ENCODE data around the gene CCDC18. TPM values are rescaled to one million over a fixed set of nuclear protein-coding genes. Genes with fewer than 3 reads are reported as not detected.

Gene CCDC18
- total RNA-seq, 2 experiments from 2014 or later = 21.8 to 24.6 TPM

DNA sequence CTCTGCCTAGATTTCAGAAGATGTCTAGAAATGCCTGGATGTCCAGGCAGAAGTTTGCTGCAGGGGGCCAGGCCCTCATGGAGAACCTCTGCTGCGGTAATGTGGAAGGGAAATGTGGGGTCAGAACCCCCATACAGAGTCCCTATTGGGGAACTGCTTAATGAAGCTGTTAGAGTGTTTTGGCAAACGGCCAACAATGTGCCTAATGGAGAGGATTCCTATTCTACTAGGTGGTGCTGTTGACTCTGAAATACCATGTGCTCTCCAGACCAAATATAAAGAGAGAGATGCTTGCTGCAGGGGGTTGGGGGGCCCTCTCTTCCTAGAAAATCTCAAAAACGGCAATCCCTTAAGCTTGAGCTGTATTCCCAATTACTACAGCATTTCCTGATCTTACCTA, 108.0 kb downstream of the CCDC18 start:
- DNase-seq = no peak
- H3K27ac Mint-ChIP-seq = no peak overlapping the region
- H3K36me3 Mint-ChIP-seq (ENCODE audit: low read depth) = peaks cover 44% of the 10 kb centered on the region
- ChIA-PET POLR2A (interaction anchor here (0.6 kb wide), 1 partner anchor 473 kb away, joined by 3 read pairs; no protein-coding TSS in a partner anchor), CTCF (interaction anchor here (2.8 kb wide), 1 partner anchor 16 kb away, joined by 20 read pairs; no protein-coding TSS in a partner anchor)
- TF ChIP-seq, protein P1, sequence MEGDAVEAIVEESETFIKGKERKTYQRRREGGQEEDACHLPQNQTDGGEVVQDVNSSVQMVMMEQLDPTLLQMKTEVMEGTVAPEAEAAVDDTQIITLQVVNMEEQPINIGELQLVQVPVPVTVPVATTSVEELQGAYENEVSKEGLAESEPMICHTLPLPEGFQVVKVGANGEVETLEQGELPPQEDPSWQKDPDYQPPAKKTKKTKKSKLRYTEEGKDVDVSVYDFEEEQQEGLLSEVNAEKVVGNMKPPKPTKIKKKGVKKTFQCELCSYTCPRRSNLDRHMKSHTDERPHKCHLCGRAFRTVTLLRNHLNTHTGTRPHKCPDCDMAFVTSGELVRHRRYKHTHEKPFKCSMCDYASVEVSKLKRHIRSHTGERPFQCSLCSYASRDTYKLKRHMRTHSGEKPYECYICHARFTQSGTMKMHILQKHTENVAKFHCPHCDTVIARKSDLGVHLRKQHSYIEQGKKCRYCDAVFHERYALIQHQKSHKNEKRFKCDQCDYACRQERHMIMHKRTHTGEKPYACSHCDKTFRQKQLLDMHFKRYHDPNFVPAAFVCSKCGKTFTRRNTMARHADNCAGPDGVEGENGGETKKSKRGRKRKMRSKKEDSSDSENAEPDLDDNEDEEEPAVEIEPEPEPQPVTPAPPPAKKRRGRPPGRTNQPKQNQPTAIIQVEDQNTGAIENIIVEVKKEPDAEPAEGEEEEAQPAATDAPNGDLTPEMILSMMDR (IDR thresholded peaks at IDR 0.05) = no peak
- H3K27me3 Mint-ChIP-seq = no peaks in the 10 kb centered on the region
- H3K9me3 Mint-ChIP-seq = no peaks in the 10 kb centered on the region
- intact Hi-C loops (cut with micrococcal nuclease) = no loop called here
- no peak for ATAC-seq
- H3K4me3 Mint-ChIP-seq = no peak overlapping the region
- no peaks in the 10 kb centered on the region for H3K4me1 Mint-ChIP-seq (ENCODE audit: low read depth)

DNA sequence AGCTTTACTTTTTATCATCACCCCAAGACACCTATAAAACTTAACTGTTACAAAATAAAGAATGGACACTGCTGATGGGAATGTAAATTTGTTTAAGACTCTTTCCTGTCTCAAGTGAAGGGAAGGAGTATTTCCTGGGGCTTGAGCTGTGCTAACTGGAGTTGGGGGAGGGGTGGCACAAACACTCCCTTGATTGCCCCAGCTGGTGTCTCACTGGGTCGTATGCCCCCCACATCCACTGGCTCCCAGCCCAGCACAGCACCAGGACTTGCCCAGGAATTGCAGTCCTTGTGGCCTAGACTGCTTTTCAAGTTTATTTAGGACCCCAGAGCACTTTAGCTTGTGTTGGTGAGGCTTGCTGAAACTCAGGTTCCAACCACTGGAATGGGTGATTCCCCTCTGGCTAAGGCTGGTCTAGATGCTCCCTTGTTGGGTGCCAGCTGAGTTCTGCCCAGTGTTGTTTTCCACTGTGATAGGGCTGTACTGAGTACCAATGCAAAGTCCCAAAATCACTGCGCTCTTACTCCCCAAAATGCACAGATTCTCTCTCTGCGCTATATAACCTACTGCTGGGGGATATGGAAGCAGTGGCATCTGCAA, 116.1 kb downstream of the CCDC18 start:
- ChIA-PET POLR2A (no interaction called here), CTCF (interaction anchor here (4.7 kb wide), 1 partner anchor 8 kb away, joined by 27 read pairs; no protein-coding TSS in a partner anchor)
- DNase-seq (no peak), ATAC-seq (no peak)
- intact Hi-C loops (cut with micrococcal nuclease) = no loop called here
- no peak overlapping the region for H3K4me3 Mint-ChIP-seq
- TF ChIP-seq, protein P1 (IDR thresholded peaks at IDR 0.05) = no peak
- H3K4me1 Mint-ChIP-seq (ENCODE audit: low read depth) = no peaks in the 10 kb centered on the region
- H3K9me3 Mint-ChIP-seq = no peaks in the 10 kb centered on the region
- peaks cover 11% of the 10 kb centered on the region for H3K36me3 Mint-ChIP-seq (ENCODE audit: low read depth)
- no peak overlapping the region for H3K27ac Mint-ChIP-seq
- H3K27me3 Mint-ChIP-seq = no peaks in the 10 kb centered on the region

GRCh38 chr1:93301131-93301530, 120.6 kb downstream of the CCDC18 start:
- Mint-ChIP-seq H3K9me3 (no peaks in the 10 kb centered on the region), H3K36me3 (ENCODE audit: low read depth) (no peaks in the 10 kb centered on the region), H3K27me3 (no peaks in the 10 kb centered on the region), H3K27ac (no peak overlapping the region), H3K4me1 (ENCODE audit: low read depth) (no peaks in the 10 kb centered on the region), H3K4me3 (no peak overlapping the region)
- TF ChIP-seq, protein P1 (IDR thresholded peaks at IDR 0.05) = no peak
- ChIA-PET CTCF (interaction anchor here (1.1 kb wide), 2 partner anchors 22 to 543 kb away, joined by 3 to 4 read pairs; no protein-coding TSS in a partner anchor), POLR2A (no interaction called here)
- intact Hi-C loops (cut with micrococcal nuclease) = loop anchor here (10.0 kb wide), 1 partner anchor 544 kb away; no protein-coding TSS in a partner anchor
- DNase-seq = no peak
- no peak for ATAC-seq

DNA sequence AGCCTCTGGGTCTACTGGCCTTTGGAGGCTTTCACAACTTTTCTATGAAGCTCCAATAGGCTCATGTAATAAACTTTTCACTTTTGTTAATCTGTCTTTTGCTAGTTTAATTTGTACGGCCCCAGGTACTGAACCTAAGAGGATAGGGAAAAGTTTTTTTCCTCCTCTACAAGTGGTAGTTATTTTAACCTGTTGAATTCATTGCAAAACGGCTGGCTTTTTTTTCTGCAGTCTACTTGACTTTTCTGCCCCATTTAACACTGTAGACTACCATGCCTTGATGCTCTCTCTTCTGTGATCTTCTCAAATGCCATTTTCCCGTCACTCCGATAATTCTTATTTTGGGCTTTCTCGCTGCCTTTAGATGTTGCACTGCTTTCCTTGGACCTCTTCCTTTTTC, 121.6 kb downstream of the CCDC18 start:
- Mint-ChIP-seq H3K4me1 (ENCODE audit: low read depth) (no peaks in the 10 kb centered on the region), H3K27ac (no peak overlapping the region), H3K36me3 (ENCODE audit: low read depth) (no peaks in the 10 kb centered on the region), H3K27me3 (no peaks in the 10 kb centered on the region), H3K4me3 (no peak overlapping the region), H3K9me3 (no peaks in the 10 kb centered on the region)
- ChIA-PET POLR2A (interaction anchor here (0.6 kb wide), 1 partner anchor 277 kb away, joined by 3 read pairs; no protein-coding TSS in a partner anchor), CTCF (interaction anchor here (1.1 to 1.4 kb wide), 2 partner anchors 10 to 542 kb away, joined by 3 to 4 read pairs; no protein-coding TSS in a partner anchor)
- DNase-seq (no peak), ATAC-seq (no peak)
- TF ChIP-seq, protein P1 (IDR thresholded peaks at IDR 0.05) = no peak
- intact Hi-C loops (cut with micrococcal nuclease) = loop anchor here (10.0 kb wide), 1 partner anchor 543 kb away; no protein-coding TSS in a partner anchor

DNA sequence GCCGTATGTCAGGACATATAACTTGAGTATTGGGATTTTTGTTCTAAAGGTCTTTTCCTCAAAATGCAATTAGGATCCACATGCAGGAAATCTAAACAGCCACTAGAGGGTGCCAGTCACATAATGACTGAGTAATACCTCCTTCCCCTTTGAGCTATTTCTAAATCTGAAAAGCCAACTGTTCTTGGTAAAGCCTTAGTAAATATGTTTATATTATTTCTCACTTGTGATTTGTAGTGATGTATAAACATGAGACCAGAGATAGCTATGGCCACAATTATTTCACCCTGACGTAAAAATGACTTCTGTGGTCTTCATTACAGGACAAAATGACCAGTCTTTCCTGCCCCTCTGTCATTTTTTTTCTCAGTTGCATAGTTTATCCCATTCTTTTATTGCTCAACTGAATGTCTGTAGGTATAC, 124.2 kb downstream of the CCDC18 start:
- no peak overlapping the region for H3K27ac Mint-ChIP-seq
- ChIA-PET POLR2A (interaction anchor here (0.6 to 1.0 kb wide), 2 partner anchors 40 to 421 kb away, joined by 3 to 4 read pairs; no protein-coding TSS in a partner anchor), CTCF (interaction anchor here (0.6 to 2.4 kb wide), 71 partner anchors 9 to 558 kb away, joined by 3 to 27 read pairs (median 5); partner anchors contain the start of genes DR1 and FNBP1L)
- no peak overlapping the region for H3K4me3 Mint-ChIP-seq
- peak; percentile 61 for DNase-seq
- H3K9me3 Mint-ChIP-seq = no peaks in the 10 kb centered on the region
- ATAC-seq = peak; percentile 53
- H3K27me3 Mint-ChIP-seq = no peaks in the 10 kb centered on the region
- TF ChIP-seq, protein P1 (IDR thresholded peaks at IDR 0.05) = peak; percentile 89
- H3K36me3 Mint-ChIP-seq (ENCODE audit: low read depth) = no peaks in the 10 kb centered on the region
- intact Hi-C loops (cut with micrococcal nuclease) = loop anchor here (10.0 kb wide), 1 partner anchor 540 kb away; no protein-coding TSS in a partner anchor
- no peaks in the 10 kb centered on the region for H3K4me1 Mint-ChIP-seq (ENCODE audit: low read depth)
